ENCODE data around the gene PLEKHA7. TPM values are rescaled to one million over a fixed set of nuclear protein-coding genes. Genes with fewer than 3 reads are reported as not detected.
"Not testable (repeated sequence)": the region's sequence is repeated elsewhere in the genome, so short reads cannot be mapped to it uniquely, and the experiment has no call there.

The PLEKHA7 gene
- total and polyA plus RNA-seq, 2 of the 4 experiments (the other 2 are of a cell fraction): 0.12 TPM; not detected in 1

- H3K9me1 ChIP-seq (ENCODE audit: insufficient read depth, low read length); H3K4me2 ChIP-seq (ENCODE audit: low read depth, low read length); H3K4me3 ChIP-seq (ENCODE audit: insufficient read depth, low read depth, low read length); DNase-seq; intact Hi-C loops (cut with micrococcal nuclease); H4K91ac ChIP-seq (ENCODE audit: insufficient read depth, low read depth, low read length); ATAC-seq (ENCODE audit: low read depth); H2BK15ac ChIP-seq (ENCODE audit: low read depth, low read length); H3K9me3 ChIP-seq (ENCODE audit: control insufficient read depth, insufficient read depth, low read length); H2AK5ac ChIP-seq (ENCODE audit: low read depth, low read length); H3K79me1 ChIP-seq (ENCODE audit: low read depth in 1 of 2, low read length in 2 of 2); H3K23ac ChIP-seq (ENCODE audit: low read depth, low read length); H4K8ac ChIP-seq (ENCODE audit: low read depth in 2 of 2, low read length in 2 of 2); in situ Hi-C loops (cut with MboI; ENCODE audit: low sequenced_read_pairs); H4K5ac ChIP-seq (ENCODE audit: low read depth, low read length); H2BK120ac ChIP-seq (ENCODE audit: low read depth, low read length); H3K9ac ChIP-seq (ENCODE audit: low read depth, low read length); H3K4me1 ChIP-seq (ENCODE audit: control insufficient read depth, insufficient read depth, low read length); H3K18ac ChIP-seq (ENCODE audit: low read depth, low read length); H4K20me1 ChIP-seq (ENCODE audit: insufficient read depth, low read length); H3K27ac ChIP-seq (ENCODE audit: insufficient read depth, low read length); H2AK9ac ChIP-seq (replicated peaks; ENCODE audit: low read depth, low read length, poor library complexity); dilution Hi-C loops (cut with HindIII; ENCODE audit: low sequenced_read_pairs, unreplicated experiment); POLR2A ChIA-PET (ENCODE audit: unreplicated experiment); H3K4ac ChIP-seq (ENCODE audit: low read depth, low read length); H3K36me3 ChIP-seq (ENCODE audit: control insufficient read depth, insufficient read depth, low read length); H2BK20ac ChIP-seq (ENCODE audit: low read depth, low read length); H3K27me3 ChIP-seq (ENCODE audit: control insufficient read depth, insufficient read depth, low read length); H2BK5ac ChIP-seq (ENCODE audit: low read depth, low read length, poor library complexity, severe bottlenecking); H3K56ac ChIP-seq (ENCODE audit: extremely low read depth, insufficient read depth, low read length); H2AFZ ChIP-seq (replicated peaks; ENCODE audit: low read length, poor library complexity); H3K14ac ChIP-seq (replicated peaks; ENCODE audit: low read depth, low read length); BruUV-seq (replicated peaks); CTCF ChIA-PET: not testable (repeated sequence)
- WGBS, 2 experiments (ENCODE audit: extremely low coverage in 2 of 2, insufficient read length in 1 of 2): no CpG with 5 or more reads among the region's 10 CpGs
Observed at GRCh38 chr11:17034027-17034426, 19.8 kb upstream of the PLEKHA7 start.
